ENCODE results near the gene RIPOR1.
"Not testable (repeated sequence)": the region's sequence is repeated elsewhere in the genome, so short reads cannot be mapped to it uniquely, and the experiment has no call there.

Gene RIPOR1

DNA sequence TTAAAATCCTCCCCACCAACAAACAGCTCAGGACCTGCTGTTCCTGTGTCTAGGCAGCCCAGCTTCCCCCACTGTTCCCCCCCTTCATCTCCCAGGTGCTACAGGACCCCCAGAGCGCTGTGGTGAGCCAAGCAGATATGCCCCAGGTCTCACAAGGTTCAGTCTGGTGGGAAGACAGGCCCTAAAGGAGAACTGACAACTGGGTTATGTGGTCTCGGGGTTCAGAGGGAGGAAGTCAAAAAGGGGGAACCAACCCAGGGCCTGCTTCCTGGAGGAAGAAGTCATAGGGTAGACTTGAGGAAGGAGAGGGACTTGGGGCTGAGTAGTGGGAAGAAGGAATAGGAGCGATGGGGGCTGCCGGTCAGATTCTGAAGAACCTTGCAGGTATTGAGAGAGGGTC lies 2.6 kb downstream of the RIPOR1 start:
- Histone ChIP-seq H3K27me3 (ENCODE audit: insufficient read depth, poor library complexity, severe bottlenecking) (no peaks in the 10 kb centered on the region), H3K27ac (replicated peaks) (peak overlapping the region; percentile 61), H3K4me3 (replicated peaks; ENCODE audit: insufficient read depth, low read length) (peak overlapping the region; percentile 1; the same call in 1 of the 2 replicates)
- DNase-seq (ENCODE audit: low read depth in 1 of 2, low spot score in 1 of 2) = peak; percentile 68 to 87
- TF ChIP-seq, protein P1, sequence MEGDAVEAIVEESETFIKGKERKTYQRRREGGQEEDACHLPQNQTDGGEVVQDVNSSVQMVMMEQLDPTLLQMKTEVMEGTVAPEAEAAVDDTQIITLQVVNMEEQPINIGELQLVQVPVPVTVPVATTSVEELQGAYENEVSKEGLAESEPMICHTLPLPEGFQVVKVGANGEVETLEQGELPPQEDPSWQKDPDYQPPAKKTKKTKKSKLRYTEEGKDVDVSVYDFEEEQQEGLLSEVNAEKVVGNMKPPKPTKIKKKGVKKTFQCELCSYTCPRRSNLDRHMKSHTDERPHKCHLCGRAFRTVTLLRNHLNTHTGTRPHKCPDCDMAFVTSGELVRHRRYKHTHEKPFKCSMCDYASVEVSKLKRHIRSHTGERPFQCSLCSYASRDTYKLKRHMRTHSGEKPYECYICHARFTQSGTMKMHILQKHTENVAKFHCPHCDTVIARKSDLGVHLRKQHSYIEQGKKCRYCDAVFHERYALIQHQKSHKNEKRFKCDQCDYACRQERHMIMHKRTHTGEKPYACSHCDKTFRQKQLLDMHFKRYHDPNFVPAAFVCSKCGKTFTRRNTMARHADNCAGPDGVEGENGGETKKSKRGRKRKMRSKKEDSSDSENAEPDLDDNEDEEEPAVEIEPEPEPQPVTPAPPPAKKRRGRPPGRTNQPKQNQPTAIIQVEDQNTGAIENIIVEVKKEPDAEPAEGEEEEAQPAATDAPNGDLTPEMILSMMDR (IDR thresholded peaks at IDR 0.05; ENCODE audit: insufficient read depth, low read length) = no peak
- TF ChIP-seq, protein P2, sequence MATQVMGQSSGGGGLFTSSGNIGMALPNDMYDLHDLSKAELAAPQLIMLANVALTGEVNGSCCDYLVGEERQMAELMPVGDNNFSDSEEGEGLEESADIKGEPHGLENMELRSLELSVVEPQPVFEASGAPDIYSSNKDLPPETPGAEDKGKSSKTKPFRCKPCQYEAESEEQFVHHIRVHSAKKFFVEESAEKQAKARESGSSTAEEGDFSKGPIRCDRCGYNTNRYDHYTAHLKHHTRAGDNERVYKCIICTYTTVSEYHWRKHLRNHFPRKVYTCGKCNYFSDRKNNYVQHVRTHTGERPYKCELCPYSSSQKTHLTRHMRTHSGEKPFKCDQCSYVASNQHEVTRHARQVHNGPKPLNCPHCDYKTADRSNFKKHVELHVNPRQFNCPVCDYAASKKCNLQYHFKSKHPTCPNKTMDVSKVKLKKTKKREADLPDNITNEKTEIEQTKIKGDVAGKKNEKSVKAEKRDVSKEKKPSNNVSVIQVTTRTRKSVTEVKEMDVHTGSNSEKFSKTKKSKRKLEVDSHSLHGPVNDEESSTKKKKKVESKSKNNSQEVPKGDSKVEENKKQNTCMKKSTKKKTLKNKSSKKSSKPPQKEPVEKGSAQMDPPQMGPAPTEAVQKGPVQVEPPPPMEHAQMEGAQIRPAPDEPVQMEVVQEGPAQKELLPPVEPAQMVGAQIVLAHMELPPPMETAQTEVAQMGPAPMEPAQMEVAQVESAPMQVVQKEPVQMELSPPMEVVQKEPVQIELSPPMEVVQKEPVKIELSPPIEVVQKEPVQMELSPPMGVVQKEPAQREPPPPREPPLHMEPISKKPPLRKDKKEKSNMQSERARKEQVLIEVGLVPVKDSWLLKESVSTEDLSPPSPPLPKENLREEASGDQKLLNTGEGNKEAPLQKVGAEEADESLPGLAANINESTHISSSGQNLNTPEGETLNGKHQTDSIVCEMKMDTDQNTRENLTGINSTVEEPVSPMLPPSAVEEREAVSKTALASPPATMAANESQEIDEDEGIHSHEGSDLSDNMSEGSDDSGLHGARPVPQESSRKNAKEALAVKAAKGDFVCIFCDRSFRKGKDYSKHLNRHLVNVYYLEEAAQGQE (IDR thresholded peaks at IDR 0.05; ENCODE audit: insufficient replicate concordance, low read depth) = no peak
- peak; percentile 51; the same call in 1 of the 2 replicates for TF ChIP-seq GABPA (IDR thresholded peaks at IDR 0.05; ENCODE audit: low read depth)
- TF ChIP-seq POLR2AphosphoS5 (IDR thresholded peaks at IDR 0.05; ENCODE audit: low read depth) = no peak
- peak; percentile 98 for TF ChIP-seq SPI1 (IDR thresholded peaks at IDR 0.05; ENCODE audit: borderline replicate concordance, low read depth)

DNA sequence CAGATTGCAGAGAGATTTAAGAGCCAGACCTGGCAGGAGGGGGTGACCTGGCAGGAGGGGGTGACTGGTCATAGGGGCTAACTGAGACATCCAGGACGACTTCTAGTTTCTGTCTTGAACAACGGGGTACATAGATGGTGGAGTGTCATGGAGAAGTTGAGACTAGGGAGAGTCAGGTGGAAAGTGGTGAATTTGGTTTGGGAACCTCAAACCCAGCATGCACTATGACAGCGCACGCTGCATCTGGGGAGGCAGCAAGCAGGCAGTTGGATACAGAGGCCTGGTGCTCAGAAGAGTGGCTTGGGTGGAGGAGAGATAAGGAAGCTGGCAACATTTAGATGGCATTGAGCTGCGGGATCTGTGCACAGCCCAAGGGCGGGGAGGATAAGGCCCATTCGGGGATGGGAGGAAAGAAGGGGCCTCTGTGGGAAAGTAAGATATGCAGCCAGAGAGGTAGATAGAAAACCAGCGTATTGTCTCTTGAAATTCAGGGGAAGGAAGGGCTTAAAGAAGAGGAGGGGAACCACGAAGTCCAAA lies 4.5 kb downstream of the RIPOR1 start:
- no peak for TF ChIP-seq POLR2AphosphoS5 (IDR thresholded peaks at IDR 0.05; ENCODE audit: low read depth)
- no peak for TF ChIP-seq SPI1 (IDR thresholded peaks at IDR 0.05; ENCODE audit: borderline replicate concordance, low read depth)
- TF ChIP-seq, protein P1 (IDR thresholded peaks at IDR 0.05; ENCODE audit: insufficient read depth, low read length) = no peak
- no peak for TF ChIP-seq GABPA (IDR thresholded peaks at IDR 0.05; ENCODE audit: low read depth)
- TF ChIP-seq, protein P2 (IDR thresholded peaks at IDR 0.05; ENCODE audit: insufficient replicate concordance, low read depth) = no peak
- no peak for DNase-seq (ENCODE audit: low read depth in 1 of 2, low spot score in 1 of 2)
- H3K4me3 ChIP-seq (replicated peaks; ENCODE audit: insufficient read depth, low read length) = no peak overlapping the region
- no peak overlapping the region for H3K27ac ChIP-seq (replicated peaks)
- no peaks in the 10 kb centered on the region for H3K27me3 ChIP-seq (ENCODE audit: insufficient read depth, poor library complexity, severe bottlenecking)

DNA sequence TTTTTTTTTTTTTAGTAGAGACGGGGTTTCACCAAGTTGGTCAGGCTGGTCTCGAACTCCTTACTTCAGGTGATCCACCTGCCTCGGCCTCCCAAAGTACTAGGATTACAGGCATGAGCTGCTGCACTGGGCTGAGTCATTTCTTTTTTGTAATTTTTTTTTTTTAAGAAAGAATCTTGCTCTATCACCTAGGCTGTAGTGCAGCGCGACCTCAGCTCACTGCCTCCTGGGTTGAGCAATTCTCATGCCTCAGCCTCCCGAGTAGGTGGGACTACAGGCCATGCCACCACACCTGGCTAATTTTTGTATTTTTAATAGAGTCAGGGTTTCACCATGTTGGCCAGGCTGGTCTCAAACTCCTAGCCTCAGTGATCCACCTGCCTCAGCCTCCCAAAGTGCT lies 5.4 kb downstream of the RIPOR1 start:
- DNase-seq (ENCODE audit: low read depth in 1 of 2, low spot score in 1 of 2); H3K4me3 ChIP-seq (replicated peaks; ENCODE audit: insufficient read depth, low read length); H3K27ac ChIP-seq (replicated peaks); H3K27me3 ChIP-seq (ENCODE audit: insufficient read depth, poor library complexity, severe bottlenecking): not testable (repeated sequence)

- Histone ChIP-seq H3K27ac (replicated peaks) (no peak overlapping the region), H3K27me3 (ENCODE audit: insufficient read depth, poor library complexity, severe bottlenecking) (no peaks in the 10 kb centered on the region), H3K4me3 (replicated peaks; ENCODE audit: insufficient read depth, low read length) (no peak overlapping the region)
- no peak for DNase-seq (ENCODE audit: low read depth in 1 of 2, low spot score in 1 of 2)
- no peak for TF ChIP-seq GABPA (IDR thresholded peaks at IDR 0.05; ENCODE audit: low read depth)
- TF ChIP-seq, protein P2 (IDR thresholded peaks at IDR 0.05; ENCODE audit: insufficient replicate concordance, low read depth) = no peak
- TF ChIP-seq POLR2AphosphoS5 (IDR thresholded peaks at IDR 0.05; ENCODE audit: low read depth) = no peak
- TF ChIP-seq, protein P1 (IDR thresholded peaks at IDR 0.05; ENCODE audit: insufficient read depth, low read length) = no peak
- TF ChIP-seq SPI1 (IDR thresholded peaks at IDR 0.05; ENCODE audit: borderline replicate concordance, low read depth) = no peak
Measured at GRCh38 chr16:67534431-67534830, 5.8 kb downstream of the RIPOR1 start.
